Activated CD4-positive, alpha-beta T cell treated with anti-CD3 and anti-CD28 coated beads for 36 hours (primary cell): Measurements from ENCODE around the gene XKR7. TPM values are rescaled to one million over a fixed set of nuclear protein-coding genes. Genes with fewer than 3 reads are reported as not detected.
"Not testable (repeated sequence)": the region's sequence is repeated elsewhere in the genome, so short reads cannot be mapped to it uniquely, and the experiment has no call there.

Source experiments
- ATAC-seq: fragments of 200-7000 bp; cut with Tn5 transposase; one replicate; pipeline ENCODE4 v1.10.0; 2021; ENCODE audit warnings: mild to moderate bottlenecking, moderate library complexity
- CTCF ChIA-PET: fragments of 350-600 bp; sonication (Branson Sonifier 250); formaldehyde crosslinking; loops from one replicate; lab custom pipeline; 2021; ENCODE audit warnings: antibody characterized with exemption; lab: Charles Lee
- POLR2A ChIA-PET: fragments of 350-600 bp; sonication (Branson Sonifier 250); formaldehyde crosslinking; loops from one replicate; lab custom pipeline; 2021; ENCODE audit warnings: antibody characterized with exemption, inconsistent platforms; lab: Charles Lee
- DNase-seq: peaks from one replicate; pipeline ENCODE4 v3.0.0-alpha.2; 2020
- H3K27ac Mint-ChIP-seq: one replicate; pipeline ENCODE4 v1.8.0; 2021; ENCODE audit warnings: mixed read lengths
- H3K27me3 Mint-ChIP-seq: one replicate; pipeline ENCODE4 v1.8.0; 2021; ENCODE audit warnings: mixed read lengths
- H3K36me3 Mint-ChIP-seq: one replicate; pipeline ENCODE4 v1.8.0; 2021; ENCODE audit warnings: low read depth, mixed read lengths
- H3K4me1 Mint-ChIP-seq: one replicate; pipeline ENCODE4 v1.8.0; 2021; ENCODE audit warnings: mixed read lengths
- H3K4me3 Mint-ChIP-seq: one replicate; pipeline ENCODE4 v1.8.0; 2021; ENCODE audit warnings: mild to moderate bottlenecking, moderate library complexity, mixed read lengths
- H3K9me3 Mint-ChIP-seq: one replicate; pipeline ENCODE4 v1.8.0; 2021; ENCODE audit warnings: low read depth, mixed read lengths
- intact Hi-C, 2 experiments: fragments of 100-400 bp; cut with DNase I in 1 of 2; cut with micrococcal nuclease in 1 of 2; formaldehyde crosslinking; loops; one replicate each; pipeline versions ENCODE4 v1.14.2 to v1.15.1; 2022 to 2024; cut with DNase I, micrococcal nuclease
- total RNA-seq, 2 experiments: library from RNA; stranded (reverse); gene quantifications; one replicate each; pipeline ENCODE4 v1.2.3, GENCODE V29; 2021

XKR7 gene
- total RNA-seq, 2 experiments from 2014 or later = 0.02 TPM; not detected in 1

DNA sequence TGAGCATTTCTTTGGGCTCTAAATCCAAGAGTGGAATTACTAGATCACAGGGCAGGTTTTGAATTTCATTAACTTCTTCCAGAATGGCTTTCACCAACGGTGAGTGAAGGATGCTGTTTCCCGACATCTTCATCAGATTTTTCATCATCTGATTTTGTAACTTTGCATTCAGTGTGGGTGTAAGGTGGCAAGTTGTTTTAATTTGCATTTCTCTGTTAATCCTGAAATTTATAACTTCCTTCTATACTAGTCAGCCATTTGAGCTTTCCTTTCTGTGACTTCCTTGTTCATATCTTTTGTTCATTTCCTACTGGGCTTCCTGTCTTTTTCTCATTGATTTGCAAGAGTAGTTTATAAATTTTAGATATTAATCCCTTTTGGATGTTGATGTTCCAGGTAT, 65.4 kb downstream of the XKR7 start:
- ATAC-seq = no peak
- Mint-ChIP-seq H3K4me3 (no peak overlapping the region), H3K36me3 (no peaks in the 10 kb centered on the region), H3K9me3 (no peaks in the 10 kb centered on the region), H3K27me3 (peaks cover 29% of the 10 kb centered on the region), H3K4me1 (no peaks in the 10 kb centered on the region), H3K27ac (no peak overlapping the region)
- ChIA-PET POLR2A (no interaction called here), CTCF (interaction anchor here (1.0 to 5.0 kb wide), 3 partner anchors 13 to 182 kb away, joined by 4 to 32 read pairs (median 26); no protein-coding TSS in a partner anchor)
- no peak for DNase-seq
- intact Hi-C loops = loop anchor here (5.0 to 10.0 kb wide), 2 partner anchors 181 to 621 kb away; no protein-coding TSS in a partner anchor

DNA sequence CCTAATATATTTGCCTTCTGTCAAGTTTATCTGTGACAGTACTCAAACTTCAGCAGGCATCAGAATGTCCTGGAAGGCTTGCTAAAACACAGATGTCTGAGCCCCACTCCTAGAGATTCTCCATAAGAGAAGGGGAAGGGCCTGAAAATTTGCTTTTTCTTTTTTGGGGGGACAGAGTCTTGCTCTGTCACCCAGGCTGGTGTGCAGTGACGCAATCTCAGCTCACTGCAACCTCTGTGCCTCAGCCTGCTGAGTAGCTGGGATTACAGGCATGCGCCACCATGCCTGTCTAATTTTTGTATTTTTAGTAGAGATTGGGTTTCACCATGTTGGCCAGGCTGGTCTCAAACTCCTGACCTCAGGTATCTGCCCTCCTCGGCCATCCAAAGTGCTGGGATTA, 65.8 kb downstream of the XKR7 start:
- H3K36me3 Mint-ChIP-seq, DNase-seq, H3K9me3 Mint-ChIP-seq, H3K4me3 Mint-ChIP-seq, ATAC-seq, POLR2A ChIA-PET, H3K27ac Mint-ChIP-seq, H3K4me1 Mint-ChIP-seq: not testable (repeated sequence)
- CTCF ChIA-PET = interaction anchor here (1.0 to 5.0 kb wide), 3 partner anchors 14 to 183 kb away, joined by 4 to 32 read pairs (median 26); no protein-coding TSS in a partner anchor
- H3K27me3 Mint-ChIP-seq = peaks cover 29% of the 10 kb centered on the region
- intact Hi-C loops = loop anchor here (5.0 to 10.0 kb wide), 2 partner anchors 181 to 621 kb away; no protein-coding TSS in a partner anchor

DNA sequence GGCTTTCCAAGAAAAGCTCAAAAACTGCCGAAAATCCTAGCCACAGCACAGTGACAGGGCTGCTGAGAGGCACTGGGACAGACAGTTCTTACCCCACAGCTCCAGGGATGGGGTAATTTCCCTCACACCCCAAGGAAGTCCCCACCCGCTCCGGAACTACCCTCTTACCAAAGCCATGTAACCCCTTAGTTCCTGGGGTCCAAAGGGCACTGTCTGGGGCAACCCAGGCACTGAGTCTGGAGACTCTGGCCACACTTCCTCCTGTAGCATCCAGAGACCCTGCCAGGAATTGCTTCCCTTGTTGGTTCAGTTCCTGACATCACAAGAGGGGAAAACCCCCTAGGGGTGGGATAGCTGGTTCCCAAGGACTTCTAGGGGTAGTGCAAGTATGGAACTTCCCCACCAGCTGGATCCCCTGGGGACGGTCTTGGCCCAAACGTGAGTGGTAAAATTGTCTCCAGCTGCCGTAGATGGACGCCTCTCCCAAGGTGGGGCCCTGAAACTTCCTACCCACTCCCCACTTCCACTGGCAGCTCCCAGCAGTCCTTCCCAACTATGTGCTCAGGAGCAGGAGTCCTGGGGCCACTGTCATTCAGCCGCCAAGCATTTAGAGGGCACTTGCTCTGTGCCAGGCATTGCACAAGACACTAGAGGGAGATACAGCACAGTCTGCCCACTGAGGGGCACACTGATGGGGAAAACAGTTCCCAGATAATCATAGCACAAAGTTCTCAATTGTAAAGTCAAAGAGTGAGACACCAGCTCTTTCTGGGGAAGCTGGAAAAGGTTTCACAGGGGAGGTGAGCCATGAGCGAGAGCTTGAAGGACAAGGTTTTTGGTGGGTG, 66.9 kb downstream of the XKR7 start:
- no peaks in the 10 kb centered on the region for H3K9me3 Mint-ChIP-seq
- no peaks in the 10 kb centered on the region for H3K36me3 Mint-ChIP-seq
- ATAC-seq (no peak), DNase-seq (no peak)
- ChIA-PET POLR2A (no interaction called here), CTCF (interaction anchor here (0.6 to 1.7 kb wide), 6 partner anchors 9 to 212 kb away, joined by 3 to 8 read pairs (median 3); no protein-coding TSS in a partner anchor)
- H3K27me3 Mint-ChIP-seq = peaks cover 29% of the 10 kb centered on the region
- no peak overlapping the region for H3K27ac Mint-ChIP-seq
- intact Hi-C loops = loop anchor here (5.0 to 10.0 kb wide), 2 partner anchors 183 to 620 kb away; no protein-coding TSS in a partner anchor
- H3K4me1 Mint-ChIP-seq = no peaks in the 10 kb centered on the region
- H3K4me3 Mint-ChIP-seq = no peak overlapping the region

DNA sequence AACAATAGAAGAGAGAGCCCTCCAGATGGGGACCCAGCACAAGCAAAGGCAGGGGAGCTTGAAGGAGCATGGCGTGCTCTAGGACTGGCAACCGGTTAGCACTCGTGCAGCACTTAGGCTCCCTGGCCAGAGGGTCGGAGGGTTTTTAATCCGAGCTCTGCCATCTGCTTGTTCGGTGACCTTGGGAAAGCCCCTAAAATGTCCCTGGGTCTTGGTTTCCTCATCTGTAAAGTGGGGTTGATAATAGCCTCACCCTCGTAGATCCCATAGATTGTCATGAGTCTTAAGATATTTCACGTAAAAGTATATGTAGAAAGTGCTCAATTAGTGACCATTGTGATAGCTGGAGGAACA, 67.5 kb downstream of the XKR7 start:
- CTCF ChIA-PET = interaction anchor here (0.5 to 1.7 kb wide), 6 partner anchors 9 to 212 kb away, joined by 3 to 8 read pairs (median 4); no protein-coding TSS in a partner anchor
- DNase-seq (no peak), ATAC-seq (no peak)
- Mint-ChIP-seq H3K27me3 (peaks cover 26% of the 10 kb centered on the region), H3K9me3 (no peaks in the 10 kb centered on the region), H3K4me1 (no peaks in the 10 kb centered on the region), H3K36me3 (no peaks in the 10 kb centered on the region), H3K4me3 (no peak overlapping the region), H3K27ac (no peak overlapping the region)
- POLR2A ChIA-PET = no interaction called here
- intact Hi-C loops = loop anchor here in 1 of 2 experiments (10.0 kb wide), 1 partner anchor 619 kb away; no protein-coding TSS in a partner anchor

DNA sequence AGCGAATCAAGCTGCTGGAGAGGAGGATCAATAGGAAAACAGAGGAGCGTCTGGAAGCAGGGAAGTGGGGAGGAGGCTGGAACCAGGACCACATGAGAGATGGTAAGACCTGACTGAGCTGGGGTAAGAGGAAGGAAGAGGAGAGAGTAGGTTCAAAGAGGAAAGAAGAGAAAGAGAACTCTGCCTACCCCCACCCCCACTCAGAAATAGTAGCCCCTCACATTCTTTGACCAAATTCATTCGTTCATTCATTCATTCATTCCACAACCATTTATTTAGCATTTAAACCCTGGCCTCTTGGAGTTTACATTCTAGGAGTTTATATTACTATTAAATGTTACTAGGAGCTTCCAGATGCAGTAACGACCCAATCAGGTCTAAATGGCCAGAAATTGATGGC, 68.3 kb downstream of the XKR7 start:
- Mint-ChIP-seq H3K4me3 (no peak overlapping the region), H3K27ac (no peak overlapping the region), H3K27me3 (peaks cover 30% of the 10 kb centered on the region), H3K4me1 (no peaks in the 10 kb centered on the region), H3K36me3 (no peaks in the 10 kb centered on the region), H3K9me3 (no peaks in the 10 kb centered on the region)
- CTCF ChIA-PET = interaction anchor here (1.4 kb wide), 1 partner anchor 84 kb away, joined by 3 read pairs; no protein-coding TSS in a partner anchor
- no peak for DNase-seq
- ATAC-seq = no peak
- POLR2A ChIA-PET = no interaction called here
- intact Hi-C loops = loop anchor here in 1 of 2 experiments (10.0 kb wide), 1 partner anchor 619 kb away; no protein-coding TSS in a partner anchor

DNA sequence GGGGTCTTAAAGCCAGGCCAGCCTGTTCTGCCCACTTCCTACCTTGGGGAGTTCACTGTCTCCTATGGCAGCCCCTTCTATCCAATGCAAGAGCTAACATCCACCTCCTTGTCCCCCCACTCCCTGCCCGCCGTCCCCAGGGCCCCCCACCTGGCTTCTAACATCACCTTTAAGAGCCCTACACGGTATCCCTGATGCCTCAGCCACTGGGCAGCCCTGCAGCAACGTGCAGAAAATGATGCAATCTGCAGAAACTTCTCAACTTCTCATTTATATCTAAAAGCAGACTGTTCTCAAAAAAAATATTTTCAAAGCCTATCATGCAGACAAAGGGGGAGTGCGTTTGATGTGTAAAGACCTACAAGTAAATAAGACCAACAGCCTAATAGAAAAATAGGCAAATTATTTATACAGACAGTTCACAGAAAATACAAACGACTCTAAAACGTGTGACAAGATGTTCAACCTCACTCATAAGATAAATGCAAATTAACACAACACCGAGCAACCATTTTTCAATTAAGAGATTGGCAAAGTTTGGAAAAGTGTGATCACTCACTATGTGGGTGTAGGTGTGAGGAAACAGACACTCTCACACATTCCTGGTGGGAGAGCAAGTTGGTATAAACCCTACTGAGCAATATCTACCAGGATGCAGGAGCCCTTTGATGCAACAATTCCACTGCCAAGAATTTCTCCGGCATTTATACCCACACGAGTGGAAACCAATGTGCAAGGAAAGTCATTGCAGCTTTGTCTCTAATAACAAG, 69.0 kb downstream of the XKR7 start:
- CTCF ChIA-PET = interaction anchor here (1.4 kb wide), 1 partner anchor 84 kb away, joined by 3 read pairs; no protein-coding TSS in a partner anchor
- Mint-ChIP-seq H3K36me3 (no peaks in the 10 kb centered on the region), H3K4me1 (no peaks in the 10 kb centered on the region), H3K4me3 (no peak overlapping the region), H3K27ac (no peak overlapping the region), H3K27me3 (peaks cover 32% of the 10 kb centered on the region), H3K9me3 (no peaks in the 10 kb centered on the region)
- DNase-seq (no peak), ATAC-seq (no peak)
- intact Hi-C loops = loop anchor here in 1 of 2 experiments (10.0 kb wide), 1 partner anchor 618 kb away; no protein-coding TSS in a partner anchor
- POLR2A ChIA-PET = no interaction called here

DNA sequence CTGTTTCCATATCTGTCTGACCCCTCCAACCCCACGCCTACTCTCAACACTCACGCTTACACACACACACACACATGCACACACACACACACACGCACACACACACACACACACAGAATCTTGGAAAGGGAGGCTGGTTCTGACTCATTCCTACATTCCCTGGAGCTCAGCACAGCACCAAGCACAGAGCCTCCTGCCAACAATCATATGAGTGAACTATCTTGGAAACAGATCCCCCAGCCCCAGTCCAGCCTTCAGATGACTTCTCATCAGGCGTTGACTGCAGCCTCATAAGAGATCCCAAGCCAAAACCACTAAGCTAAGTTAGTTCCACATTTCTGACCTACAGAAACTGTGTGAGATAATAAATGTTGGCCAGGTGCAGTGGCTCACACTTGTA, 70.0 kb downstream of the XKR7 start:
- POLR2A ChIA-PET = no interaction called here
- Mint-ChIP-seq H3K4me1 (no peaks in the 10 kb centered on the region), H3K4me3 (no peak overlapping the region), H3K36me3 (no peaks in the 10 kb centered on the region), H3K9me3 (no peaks in the 10 kb centered on the region), H3K27ac (no peak overlapping the region), H3K27me3 (peaks cover 28% of the 10 kb centered on the region)
- DNase-seq (no peak), ATAC-seq (no peak)
- intact Hi-C loops = loop anchor here in 1 of 2 experiments (10.0 kb wide), 1 partner anchor 617 kb away; no protein-coding TSS in a partner anchor
- CTCF ChIA-PET = no interaction called here

DNA sequence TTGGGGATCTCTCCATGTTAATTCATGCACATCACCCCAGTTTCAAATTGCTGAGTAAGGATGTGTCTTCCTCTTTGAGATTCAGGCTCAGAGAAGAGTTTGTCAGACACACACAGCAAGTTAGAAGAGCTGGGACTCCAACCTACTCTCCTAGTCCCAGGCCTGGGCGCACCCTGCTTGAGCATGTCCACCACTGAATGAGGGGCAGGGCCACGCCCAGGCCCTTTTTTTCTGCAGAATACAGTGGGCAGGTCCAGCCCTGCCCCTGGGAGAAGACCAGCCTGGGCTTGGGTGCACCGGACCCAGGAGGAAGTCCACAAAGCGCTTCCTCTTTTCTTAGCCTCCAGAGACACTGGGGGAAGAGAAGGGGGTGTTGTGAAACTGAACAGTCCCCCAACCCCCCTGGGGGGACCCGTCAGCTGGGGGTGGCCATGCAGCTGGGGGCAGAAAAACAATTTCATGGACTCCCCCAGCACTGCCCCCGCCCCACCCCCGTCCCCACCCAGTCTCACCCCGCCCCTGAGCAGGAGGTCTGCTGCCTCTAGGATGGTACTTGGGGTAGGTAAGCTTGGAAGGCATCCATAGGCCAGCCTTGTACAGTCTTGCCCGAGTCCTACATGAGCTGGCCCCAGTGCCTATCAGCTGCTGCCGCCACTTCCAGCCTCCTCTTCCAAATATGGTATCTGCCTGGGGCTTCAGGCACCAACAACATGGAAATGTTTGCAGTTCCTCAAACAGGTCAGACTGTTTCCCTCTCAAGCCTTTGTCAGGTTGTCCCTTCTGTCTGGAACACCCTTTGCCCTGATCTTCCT, 72.4 kb downstream of the XKR7 start:
- Mint-ChIP-seq H3K27ac (no peak overlapping the region), H3K4me3 (no peak overlapping the region), H3K9me3 (no peaks in the 10 kb centered on the region), H3K36me3 (no peaks in the 10 kb centered on the region), H3K4me1 (no peaks in the 10 kb centered on the region), H3K27me3 (peaks cover 27% of the 10 kb centered on the region)
- CTCF ChIA-PET = interaction anchor here (1.1 kb wide), 1 partner anchor 9 kb away, joined by 3 read pairs; no protein-coding TSS in a partner anchor
- POLR2A ChIA-PET = interaction anchor here (0.7 kb wide), 1 partner anchor 11 kb away, joined by 8 read pairs; no protein-coding TSS in a partner anchor
- intact Hi-C loops = no loop called here
- DNase-seq (no peak), ATAC-seq (no peak)

DNA sequence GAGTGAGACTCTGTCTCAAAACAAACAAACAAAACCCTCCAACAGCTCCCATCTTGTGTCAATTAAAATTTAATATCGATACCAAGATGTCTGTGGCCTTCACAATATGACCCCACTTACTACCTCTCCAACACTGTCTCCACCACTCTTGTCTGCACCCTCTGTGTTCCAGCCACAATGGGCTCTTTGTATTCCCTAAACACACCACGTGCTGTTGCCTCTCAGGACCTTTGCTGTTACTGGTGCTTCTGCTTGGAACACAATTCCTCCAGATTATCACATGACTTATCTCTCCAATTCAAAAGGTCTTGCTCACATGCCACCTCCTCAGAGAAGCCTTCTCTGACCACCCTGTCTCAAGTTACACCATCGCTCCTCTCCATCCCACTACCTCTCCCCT, 78.0 kb downstream of the XKR7 start:
- Mint-ChIP-seq H3K27ac (no peak overlapping the region), H3K4me1 (no peaks in the 10 kb centered on the region), H3K27me3 (peaks cover 44% of the 10 kb centered on the region), H3K36me3 (no peaks in the 10 kb centered on the region), H3K9me3 (no peaks in the 10 kb centered on the region), H3K4me3 (no peak overlapping the region)
- ATAC-seq (no peak), DNase-seq (no peak)
- ChIA-PET CTCF (interaction anchor here (2.1 kb wide), 1 partner anchor 14 kb away, joined by 5 read pairs; no protein-coding TSS in a partner anchor), POLR2A (no interaction called here)
- intact Hi-C loops = no loop called here

DNA sequence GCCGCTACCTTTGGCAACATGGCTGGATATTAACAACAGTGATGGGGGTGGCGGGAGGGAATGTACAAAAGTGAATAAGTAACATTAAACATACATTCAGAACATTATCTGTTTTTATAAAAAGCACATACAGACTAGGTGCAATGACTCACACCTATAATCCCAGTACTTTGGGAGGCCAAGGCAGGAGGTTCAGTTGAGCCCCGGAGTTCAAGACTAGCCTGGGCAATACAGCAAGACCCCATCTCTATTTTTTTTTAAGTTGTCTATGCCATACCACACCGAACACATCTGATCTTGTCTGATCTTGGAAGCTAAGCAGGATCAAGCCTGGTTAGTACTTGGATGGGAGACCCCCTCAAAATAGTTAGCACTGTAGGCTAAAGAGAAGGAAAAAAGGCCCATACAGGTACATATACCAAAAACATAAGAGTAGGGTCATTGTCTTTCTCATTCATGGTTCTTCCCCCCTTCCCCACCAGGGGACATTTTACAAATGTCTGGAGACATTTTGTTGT, 82.4 kb downstream of the XKR7 start:
- no peak overlapping the region for H3K27ac Mint-ChIP-seq
- no peaks in the 10 kb centered on the region for H3K9me3 Mint-ChIP-seq
- intact Hi-C loops = no loop called here
- no peaks in the 10 kb centered on the region for H3K36me3 Mint-ChIP-seq
- H3K27me3 Mint-ChIP-seq = peaks cover 53% of the 10 kb centered on the region
- DNase-seq (no peak), ATAC-seq (no peak)
- ChIA-PET POLR2A (no interaction called here), CTCF (no interaction called here)
- peaks cover 13% of the 10 kb centered on the region for H3K4me1 Mint-ChIP-seq
- no peak overlapping the region for H3K4me3 Mint-ChIP-seq
